Upper lobe of left lung (tissue), 4 donors: ENCODE measurements around the gene HYAL4.

Source experiments
- EP300 ChIP-seq, 4 donors: sonication (generic); formaldehyde crosslinking; IDR thresholded peaks; one replicate each; pipeline ENCODE4 v1.5.1; 2017; ENCODE audit warnings: antibody characterized with exemption in 4 of 4, control low read depth in 2 of 4
- POLR2A ChIP-seq, 4 donors: fragments of 450-650 bp; IDR thresholded peaks; one replicate each; pipeline ENCODE4 v1.5.1; 2016 to 2017; ENCODE audit warnings: antibody characterized with exemption in 4 of 4, mild to moderate bottlenecking in 2 of 4
- POLR2AphosphoS5 ChIP-seq, 2 donors: sonication (generic); formaldehyde crosslinking; IDR thresholded peaks; one replicate each; pipeline ENCODE4 v1.5.1; 2017; ENCODE audit warnings: antibody characterized with exemption in 2 of 2
- TF ChIP-seq, protein P1 (sequence below), 6 experiments: fragments of 450-650 bp in 4 of 6; fragments of 200-600 bp in 2 of 6; sonication (generic) in 2 of 6; IDR thresholded peaks; one replicate each; pipeline ENCODE4 v1.5.1; 2016 to 2019; ENCODE audit warnings: antibody characterized with exemption in 6 of 6

GRCh38 chr7:123923599-123923998 lies 78.6 kb downstream of the HYAL4 start:
- TF ChIP-seq POLR2AphosphoS5 (IDR thresholded peaks at IDR 0.05) (no peak), POLR2A (IDR thresholded peaks at IDR 0.05) (no peak), EP300 (IDR thresholded peaks at IDR 0.05) (no peak)
- TF ChIP-seq, protein P1, sequence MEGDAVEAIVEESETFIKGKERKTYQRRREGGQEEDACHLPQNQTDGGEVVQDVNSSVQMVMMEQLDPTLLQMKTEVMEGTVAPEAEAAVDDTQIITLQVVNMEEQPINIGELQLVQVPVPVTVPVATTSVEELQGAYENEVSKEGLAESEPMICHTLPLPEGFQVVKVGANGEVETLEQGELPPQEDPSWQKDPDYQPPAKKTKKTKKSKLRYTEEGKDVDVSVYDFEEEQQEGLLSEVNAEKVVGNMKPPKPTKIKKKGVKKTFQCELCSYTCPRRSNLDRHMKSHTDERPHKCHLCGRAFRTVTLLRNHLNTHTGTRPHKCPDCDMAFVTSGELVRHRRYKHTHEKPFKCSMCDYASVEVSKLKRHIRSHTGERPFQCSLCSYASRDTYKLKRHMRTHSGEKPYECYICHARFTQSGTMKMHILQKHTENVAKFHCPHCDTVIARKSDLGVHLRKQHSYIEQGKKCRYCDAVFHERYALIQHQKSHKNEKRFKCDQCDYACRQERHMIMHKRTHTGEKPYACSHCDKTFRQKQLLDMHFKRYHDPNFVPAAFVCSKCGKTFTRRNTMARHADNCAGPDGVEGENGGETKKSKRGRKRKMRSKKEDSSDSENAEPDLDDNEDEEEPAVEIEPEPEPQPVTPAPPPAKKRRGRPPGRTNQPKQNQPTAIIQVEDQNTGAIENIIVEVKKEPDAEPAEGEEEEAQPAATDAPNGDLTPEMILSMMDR (IDR thresholded peaks at IDR 0.05) = no peak
